Spleen (tissue), 7 donors: ENCODE results near the gene CARS2.

ENCODE experiments used
- POLR2A ChIP-seq, 3 donors: fragments of 450-650 bp; IDR thresholded peaks; one replicate each; pipeline ENCODE4 v1.5.1; 2017; ENCODE audit warnings: antibody characterized with exemption in 3 of 3, mild to moderate bottlenecking in 1 of 3
- POLR2AphosphoS5 ChIP-seq, 3 donors: sonication (generic); formaldehyde crosslinking; IDR thresholded peaks; one replicate each; pipeline ENCODE4 v1.5.1; 2017; ENCODE audit warnings: antibody characterized with exemption in 3 of 3
- TF ChIP-seq, protein P1 (sequence below), 11 experiments: fragments of 200-600 bp in 7 of 11; fragments of 450-650 bp in 4 of 11; sonication (generic) in 4 of 11; IDR thresholded peaks in 8 of 11; conservative IDR thresholded peaks in 3 of 11; 1 replicate in 7 of 11; 2 replicates in 4 of 11; pipeline versions ENCODE4 v1.4.0 to v1.8.0; 2016 to 2021; ENCODE audit warnings: antibody characterized with exemption in 11 of 11, inconsistent platforms in 4 of 11, mild to moderate bottlenecking in 1 of 11
- donor health status: DM: no; HTN: no; CAD: no; lungs with moderate emphysema.
- donor health status: DM: no; HTN: no; CAD: no.
- donor health status: DM: no; HTN: no; CAD: no.

DNA sequence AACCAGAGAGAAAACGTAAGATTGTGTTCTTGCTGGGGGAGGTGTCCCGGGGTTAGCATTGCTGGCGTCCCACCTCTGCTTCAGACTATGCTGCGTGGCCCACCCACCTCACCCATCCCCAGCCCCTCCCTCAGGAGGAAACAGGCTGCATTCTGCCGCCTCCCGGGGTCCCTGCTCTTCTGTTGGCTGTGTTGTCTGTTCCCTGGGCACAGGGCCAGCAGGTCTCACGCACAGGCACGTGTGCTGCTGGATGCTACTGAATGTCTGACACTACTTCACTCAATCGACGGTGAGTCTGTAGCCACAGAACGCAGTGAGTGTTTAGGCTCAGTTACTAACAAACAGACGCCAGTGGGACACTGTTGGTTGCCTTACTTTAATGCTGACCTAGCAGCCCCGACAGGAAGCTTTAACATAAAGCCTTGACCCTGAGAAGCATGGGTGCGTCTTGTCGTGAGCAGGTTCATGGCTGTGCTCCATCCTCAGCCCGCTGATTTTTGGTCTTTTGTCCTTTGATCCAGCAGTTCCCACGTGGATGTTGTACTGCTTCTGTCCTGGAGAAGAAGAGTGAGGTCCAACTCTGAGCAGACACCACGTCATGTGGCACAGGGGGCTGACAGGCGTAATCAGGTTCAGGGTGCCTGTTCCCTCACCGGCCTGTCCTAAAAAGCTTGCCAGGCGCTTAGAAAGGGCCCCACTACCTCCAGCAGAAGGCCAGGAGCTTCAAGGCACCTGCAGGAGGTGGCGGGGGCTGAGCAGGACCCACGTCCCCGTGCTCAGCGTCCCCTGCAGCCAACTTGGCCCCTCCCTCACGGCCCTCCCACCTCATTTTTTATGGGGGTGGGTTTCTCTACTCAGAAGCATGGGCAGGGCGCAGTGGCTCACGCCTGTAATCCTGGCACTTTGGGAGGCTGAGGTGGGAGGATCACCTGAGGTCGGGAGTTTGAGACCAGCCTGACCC is 64.6 kb downstream of the CARS2 start:
- no peak for TF ChIP-seq POLR2A (IDR thresholded peaks at IDR 0.05)
- TF ChIP-seq, protein P1, sequence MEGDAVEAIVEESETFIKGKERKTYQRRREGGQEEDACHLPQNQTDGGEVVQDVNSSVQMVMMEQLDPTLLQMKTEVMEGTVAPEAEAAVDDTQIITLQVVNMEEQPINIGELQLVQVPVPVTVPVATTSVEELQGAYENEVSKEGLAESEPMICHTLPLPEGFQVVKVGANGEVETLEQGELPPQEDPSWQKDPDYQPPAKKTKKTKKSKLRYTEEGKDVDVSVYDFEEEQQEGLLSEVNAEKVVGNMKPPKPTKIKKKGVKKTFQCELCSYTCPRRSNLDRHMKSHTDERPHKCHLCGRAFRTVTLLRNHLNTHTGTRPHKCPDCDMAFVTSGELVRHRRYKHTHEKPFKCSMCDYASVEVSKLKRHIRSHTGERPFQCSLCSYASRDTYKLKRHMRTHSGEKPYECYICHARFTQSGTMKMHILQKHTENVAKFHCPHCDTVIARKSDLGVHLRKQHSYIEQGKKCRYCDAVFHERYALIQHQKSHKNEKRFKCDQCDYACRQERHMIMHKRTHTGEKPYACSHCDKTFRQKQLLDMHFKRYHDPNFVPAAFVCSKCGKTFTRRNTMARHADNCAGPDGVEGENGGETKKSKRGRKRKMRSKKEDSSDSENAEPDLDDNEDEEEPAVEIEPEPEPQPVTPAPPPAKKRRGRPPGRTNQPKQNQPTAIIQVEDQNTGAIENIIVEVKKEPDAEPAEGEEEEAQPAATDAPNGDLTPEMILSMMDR (IDR thresholded peaks at IDR 0.05 in 8 of 11, conservative IDR thresholded peaks at IDR 0.05 in 3 of 11) = no peak
- TF ChIP-seq POLR2AphosphoS5 (IDR thresholded peaks at IDR 0.05) = no peak
